Keratinocyte (primary cell): ENCODE results near the gene BBX. TPM values are rescaled to one million over a fixed set of nuclear protein-coding genes. Genes with fewer than 3 reads are reported as not detected.

Experiments
- DNase-seq: peaks from one replicate; pipeline ENCODE4 v3.0.0-alpha.2; 2011; ENCODE audit warnings: low read depth, missing footprints, low spot score
- FAIRE-seq: peaks from 2 replicates; lab custom pipeline; 2011; peaks lifted over from hg19 to GRCh38; lab: Jason Lieb, UNC
- H2AFZ ChIP-seq: 2 replicates; pipeline ENCODE4 v1.6.0; 2012; ENCODE audit warnings: low read length, control low read depth, inconsistent platforms; ENCODE audit not compliant: control insufficient read depth
- H3K27ac ChIP-seq: 2 replicates; pipeline ENCODE4 v1.5.1; 2011; ENCODE audit warnings: low read length; ENCODE audit not compliant: control insufficient read depth, insufficient read depth
- H3K27me3 ChIP-seq: 3 replicates; pipeline ENCODE4 v1.6.0; 2011; ENCODE audit warnings: low read length; ENCODE audit not compliant: control insufficient read depth, insufficient read depth; ENCODE audit errors: extremely low read depth
- H3K36me3 ChIP-seq, 2 experiments: 2 replicates in 1 of 2; 3 replicates in 1 of 2; pipeline ENCODE4 v1.5.1; 2011; ENCODE audit warnings: low read length in 2 of 2, mild to moderate bottlenecking in 1 of 2; ENCODE audit not compliant: control insufficient read depth in 2 of 2, insufficient read depth in 2 of 2; ENCODE audit errors: extremely low read depth in 1 of 2
- H3K4me1 ChIP-seq: 3 replicates; pipeline ENCODE4 v1.5.1; 2011; ENCODE audit warnings: low read length; ENCODE audit not compliant: control insufficient read depth, insufficient read depth; ENCODE audit errors: extremely low read depth
- H3K4me2 ChIP-seq: 3 replicates; pipeline ENCODE4 v1.6.0; 2011; ENCODE audit warnings: low read depth, low read length; ENCODE audit not compliant: control insufficient read depth, insufficient read depth; ENCODE audit errors: extremely low read depth
- H3K4me3 ChIP-seq, 3 experiments: fragments of 200-600 bp in 1 of 3; sonication (generic) in 1 of 3; 2 replicates in 2 of 3; 3 replicates in 1 of 3; pipeline ENCODE4 v1.5.1; 2011 to 2016; ENCODE audit warnings: low read length in 3 of 3, mild to moderate bottlenecking in 3 of 3, control low read depth in 2 of 3, inconsistent platforms in 1 of 3, low read depth in 1 of 3, mixed read lengths in 1 of 3, mixed run types in 1 of 3, moderate library complexity in 1 of 3; ENCODE audit not compliant: control insufficient read depth in 2 of 3, insufficient read depth in 2 of 3; ENCODE audit errors: extremely low read depth in 1 of 3
- H3K79me2 ChIP-seq: 2 replicates; pipeline ENCODE4 v1.6.0; 2012; ENCODE audit warnings: low read length; ENCODE audit not compliant: control insufficient read depth, insufficient read depth
- H3K9ac ChIP-seq: 3 replicates; pipeline ENCODE4 v1.6.0; 2011; ENCODE audit warnings: low read length; ENCODE audit not compliant: control insufficient read depth, insufficient read depth; ENCODE audit errors: extremely low read depth
- H3K9me1 ChIP-seq: 3 replicates; pipeline ENCODE4 v1.6.0; 2011; ENCODE audit warnings: low read length; ENCODE audit not compliant: control insufficient read depth, insufficient read depth; ENCODE audit errors: extremely low read depth
- H3K9me3 ChIP-seq: 2 replicates; pipeline ENCODE4 v1.5.1; 2012; ENCODE audit warnings: low read depth, low read length; ENCODE audit not compliant: control insufficient read depth
- H4K20me1 ChIP-seq: 3 replicates; pipeline ENCODE4 v1.6.0; 2011; ENCODE audit warnings: low read length; ENCODE audit not compliant: control insufficient read depth, insufficient read depth; ENCODE audit errors: extremely low read depth
- CTCF ChIP-seq, 3 experiments: IDR thresholded peaks in 1 of 3; conservative IDR thresholded peaks in 1 of 3; optimal IDR thresholded peaks in 1 of 3; 2 replicates in 2 of 3; 3 replicates in 1 of 3; pipeline versions ENCODE3 to v1.5.1; 2011; ENCODE audit warnings: low read length in 3 of 3, mild to moderate bottlenecking in 3 of 3, moderate library complexity in 2 of 3, control low read depth in 1 of 3, inconsistent platforms in 1 of 3; ENCODE audit not compliant: insufficient read depth in 2 of 3; ENCODE audit errors: extremely low read depth in 1 of 3
- EZH2 ChIP-seq: IDR thresholded peaks from one replicate; pipeline ENCODE4 v1.6.1; 2012; ENCODE audit warnings: inconsistent platforms, mild to moderate bottlenecking, low read length, moderate library complexity
- dilution Hi-C: fragments of 300-500 bp; cut with MboI; formaldehyde crosslinking; loops from one replicate; pipeline ENCODE4 v1.7.0; 2020; ENCODE audit warnings: low sequenced_read_pairs; ENCODE audit not compliant: extremely low pct_ligation_motif_present
- polyA plus RNA-seq, 5 experiments: library from polyadenylated mRNA; depleted of rRNA in 3 of 5; stranded (reverse) in 3 of 5; stranded (forward) in 1 of 5; unstranded in 1 of 5; fragments of >200 nt; gene quantifications; 1 replicate in 1 of 5; 2 replicates in 3 of 5; 3 replicates in 1 of 5; pipeline versions ENCODE4 v1.2.1 to v1.2.3, GENCODE V29; 2011 to 2012; ENCODE audit warnings: missing spikeins in 2 of 5, low read depth in 1 of 5, low replicate concordance in 1 of 5

The BBX gene
- polyA plus RNA-seq, 1 donor (not counting 4 experiments of a cell fraction or from before 2014, with no cell fraction given): 43.4 TPM

- dilution Hi-C loops: no loop called here
- no peak for DNase-seq
Observed at GRCh38 chr3:107704477-107704876, 181.7 kb downstream of the BBX start.

GRCh38 chr3:107705046-107705445, 182.3 kb downstream of the BBX start:
- no peaks in the 10 kb centered on the region for H4K20me1 ChIP-seq
- no peak for FAIRE-seq

More at GRCh38 chr3:107704477-107704876, 181.7 kb downstream of the BBX start:
- Histone ChIP-seq H2AFZ (no peak overlapping the region), H3K27me3 (no peaks in the 10 kb centered on the region), H3K79me2 (peaks cover 4% of the 10 kb centered on the region), H3K9me1 (no peaks in the 10 kb centered on the region), H3K27ac (no peak overlapping the region), H3K4me2 (no peak overlapping the region), H3K9ac (no peak overlapping the region), H3K4me1 (peaks cover 6% of the 10 kb centered on the region), H4K20me1 (no peaks in the 10 kb centered on the region), H3K9me3 (no peaks in the 10 kb centered on the region), H3K36me3 (no peaks in the 10 kb centered on the region), H3K4me3 (no peak overlapping the region)
- no peak for TF ChIP-seq EZH2
- TF ChIP-seq CTCF (optimal IDR thresholded peaks at IDR 0.05 in 1 of 3, IDR thresholded peaks at IDR 0.05 in 1 of 3, conservative IDR thresholded peaks at IDR 0.05 in 1 of 3; ENCODE audit: extremely low read depth in 1 of 3, insufficient read depth in 2 of 3, low read length in 3 of 3): no peak
- FAIRE-seq: no peak

More at GRCh38 chr3:107705046-107705445, 182.3 kb downstream of the BBX start:
- Histone ChIP-seq H3K4me1 (peaks cover 1% of the 10 kb centered on the region), H3K36me3 (no peaks in the 10 kb centered on the region), H3K27ac (no peak overlapping the region), H3K79me2 (peaks cover 4% of the 10 kb centered on the region), H3K9ac (no peak overlapping the region), H3K9me1 (no peaks in the 10 kb centered on the region), H3K4me2 (no peak overlapping the region), H3K27me3 (no peaks in the 10 kb centered on the region), H2AFZ (no peak overlapping the region), H3K9me3 (no peaks in the 10 kb centered on the region), H3K4me3 (no peak overlapping the region)
- dilution Hi-C loops: no loop called here
- no peak for DNase-seq
- TF ChIP-seq CTCF (optimal IDR thresholded peaks at IDR 0.05 in 1 of 3, IDR thresholded peaks at IDR 0.05 in 1 of 3, conservative IDR thresholded peaks at IDR 0.05 in 1 of 3; ENCODE audit: extremely low read depth in 1 of 3, insufficient read depth in 2 of 3, low read length in 3 of 3) (no peak), EZH2 (no peak)
